Stimulated activated CD4-positive, alpha-beta T cell treated with anti-CD3 and anti-CD28 coated beads, Interleukin-4, amount 100 ng/mL, for 48 hours (primary cell): ENCODE results near the gene NAV2.

Experiments
- DNase-seq, 2 donors: peaks; one replicate each; pipeline ENCODE4 v3.0.0-alpha.2; 2020; ENCODE audit warnings: low read depth in 2 of 2

NAV2 gene, protein sequence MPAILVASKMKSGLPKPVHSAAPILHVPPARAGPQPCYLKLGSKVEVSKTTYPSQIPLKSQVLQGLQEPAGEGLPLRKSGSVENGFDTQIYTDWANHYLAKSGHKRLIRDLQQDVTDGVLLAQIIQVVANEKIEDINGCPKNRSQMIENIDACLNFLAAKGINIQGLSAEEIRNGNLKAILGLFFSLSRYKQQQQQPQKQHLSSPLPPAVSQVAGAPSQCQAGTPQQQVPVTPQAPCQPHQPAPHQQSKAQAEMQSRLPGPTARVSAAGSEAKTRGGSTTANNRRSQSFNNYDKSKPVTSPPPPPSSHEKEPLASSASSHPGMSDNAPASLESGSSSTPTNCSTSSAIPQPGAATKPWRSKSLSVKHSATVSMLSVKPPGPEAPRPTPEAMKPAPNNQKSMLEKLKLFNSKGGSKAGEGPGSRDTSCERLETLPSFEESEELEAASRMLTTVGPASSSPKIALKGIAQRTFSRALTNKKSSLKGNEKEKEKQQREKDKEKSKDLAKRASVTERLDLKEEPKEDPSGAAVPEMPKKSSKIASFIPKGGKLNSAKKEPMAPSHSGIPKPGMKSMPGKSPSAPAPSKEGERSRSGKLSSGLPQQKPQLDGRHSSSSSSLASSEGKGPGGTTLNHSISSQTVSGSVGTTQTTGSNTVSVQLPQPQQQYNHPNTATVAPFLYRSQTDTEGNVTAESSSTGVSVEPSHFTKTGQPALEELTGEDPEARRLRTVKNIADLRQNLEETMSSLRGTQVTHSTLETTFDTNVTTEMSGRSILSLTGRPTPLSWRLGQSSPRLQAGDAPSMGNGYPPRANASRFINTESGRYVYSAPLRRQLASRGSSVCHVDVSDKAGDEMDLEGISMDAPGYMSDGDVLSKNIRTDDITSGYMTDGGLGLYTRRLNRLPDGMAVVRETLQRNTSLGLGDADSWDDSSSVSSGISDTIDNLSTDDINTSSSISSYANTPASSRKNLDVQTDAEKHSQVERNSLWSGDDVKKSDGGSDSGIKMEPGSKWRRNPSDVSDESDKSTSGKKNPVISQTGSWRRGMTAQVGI (N-terminal part only)

DNA sequence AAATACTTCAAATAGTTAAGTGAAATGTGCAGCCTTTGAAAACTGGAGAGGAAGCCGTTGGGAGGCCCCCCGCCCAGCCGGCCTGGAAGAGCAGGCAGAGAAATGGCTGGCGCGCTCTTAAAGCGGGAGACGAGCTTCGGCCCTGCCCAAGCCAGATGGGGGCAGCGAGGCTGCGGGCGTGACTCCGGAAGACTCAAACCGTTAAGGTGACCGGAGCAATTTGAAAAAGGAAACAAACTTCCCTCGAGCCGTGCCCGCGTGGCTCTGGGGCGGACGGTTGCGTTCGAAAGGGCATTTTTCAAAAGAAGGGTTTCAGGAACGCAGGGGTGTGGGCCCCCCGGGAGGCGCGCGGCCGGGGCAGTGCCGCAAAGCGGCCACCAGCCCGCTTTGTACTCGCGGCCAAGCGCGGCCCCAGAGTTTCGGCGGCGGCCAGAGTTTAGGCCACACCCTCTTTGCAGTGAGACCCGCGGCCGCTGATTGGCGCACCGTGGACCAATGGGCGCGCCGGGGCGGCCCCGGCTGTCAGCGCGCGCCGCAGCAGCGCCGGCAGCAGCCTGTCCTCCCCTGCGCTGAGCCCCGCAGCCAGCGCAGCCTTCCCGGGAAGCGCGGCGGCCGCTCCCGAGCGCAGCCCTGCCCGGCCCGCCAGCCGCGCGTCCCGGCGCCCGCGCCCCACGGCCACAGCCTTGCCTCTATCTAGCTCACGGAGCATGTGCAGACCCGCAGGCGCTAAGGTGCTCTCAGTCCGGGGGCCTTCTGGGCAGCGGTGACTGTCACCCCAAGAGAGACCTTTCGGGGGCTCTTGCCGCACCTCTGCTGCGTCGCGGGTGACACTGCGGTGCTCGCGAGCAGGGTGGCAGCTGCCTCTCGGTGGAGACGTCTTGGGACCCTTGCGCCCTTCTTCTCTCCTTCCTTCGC is at the start of gene NAV2:
NAV2 (plus strand) TSS at position 557 of the 915 bp plus-strand sequence. CDS start 859 bp downstream, outside the sequence.
- DNase-seq, result peak; percentile 52 to 68

DNA sequence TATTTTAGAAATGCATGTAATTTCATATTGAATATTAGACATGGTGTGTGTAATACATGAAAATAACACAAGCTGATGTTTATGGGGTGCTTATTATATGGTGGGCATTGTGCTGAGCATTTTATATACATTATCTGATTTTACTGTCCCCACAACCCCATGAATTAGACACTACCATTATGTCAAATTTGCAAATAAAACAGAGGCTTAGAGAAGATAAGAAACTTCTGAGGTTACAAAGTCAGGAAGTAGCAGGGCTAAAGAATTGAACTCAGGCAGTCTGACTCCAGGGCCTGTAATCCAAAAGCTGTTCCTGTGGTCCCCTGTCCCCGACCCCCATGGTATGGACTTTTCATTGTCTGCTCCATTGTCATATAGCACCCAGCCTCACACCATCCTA is 49.4 kb upstream of the NAV2 start:
- no peak for DNase-seq

DNA sequence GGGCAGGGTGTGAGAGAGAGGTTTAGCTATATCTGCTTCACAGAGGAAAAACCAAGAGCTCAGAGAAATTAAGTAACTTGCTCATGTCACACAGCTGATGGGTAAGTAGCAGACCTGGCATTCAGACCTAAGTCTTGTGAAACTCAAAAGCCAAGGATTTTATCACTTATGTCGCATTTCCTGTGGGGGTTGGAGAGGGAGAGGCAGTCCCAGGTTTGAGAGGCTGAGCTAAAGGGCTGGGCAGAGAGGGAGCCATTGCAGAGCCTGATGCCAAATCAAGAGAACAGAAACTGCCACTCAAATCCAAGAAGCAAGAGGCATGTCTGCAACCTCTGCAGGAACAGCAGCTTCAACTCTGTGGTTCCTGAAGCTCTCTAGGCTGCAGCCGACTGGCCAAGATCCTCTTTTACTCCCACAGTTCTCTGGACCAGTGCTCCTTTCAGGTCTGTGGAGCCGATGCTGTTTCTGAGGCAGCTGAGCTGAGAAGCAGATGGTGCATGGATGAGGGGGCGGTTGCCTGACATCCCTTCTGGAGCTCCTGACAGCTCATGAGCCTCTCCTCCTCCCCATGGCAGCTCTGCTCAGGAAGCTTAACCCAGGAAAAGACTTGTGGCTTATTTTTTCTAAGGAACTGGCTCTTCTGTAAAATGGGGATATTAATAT is 47.6 kb upstream of the NAV2 start:
- no peak for DNase-seq

DNA sequence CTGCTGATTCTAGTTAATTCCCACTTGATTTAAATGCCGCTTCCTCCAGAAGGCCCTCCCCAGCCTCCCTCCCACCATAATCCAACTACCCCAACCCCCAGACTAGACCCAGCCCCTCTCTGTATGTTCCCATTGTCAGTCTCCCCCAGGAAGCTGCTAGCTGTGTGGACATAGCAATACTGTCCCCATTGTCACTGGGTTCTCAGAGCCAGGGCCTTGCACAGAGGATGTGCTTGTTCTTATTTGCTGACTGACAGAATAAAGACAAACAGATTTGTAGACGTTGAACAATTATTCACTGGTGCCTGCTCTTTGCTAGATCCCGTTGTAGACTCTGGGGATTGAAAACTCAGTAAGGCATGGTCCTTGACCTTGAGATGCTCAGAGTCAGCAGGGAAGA is 45.7 kb upstream of the NAV2 start:
- no peak for DNase-seq

DNA sequence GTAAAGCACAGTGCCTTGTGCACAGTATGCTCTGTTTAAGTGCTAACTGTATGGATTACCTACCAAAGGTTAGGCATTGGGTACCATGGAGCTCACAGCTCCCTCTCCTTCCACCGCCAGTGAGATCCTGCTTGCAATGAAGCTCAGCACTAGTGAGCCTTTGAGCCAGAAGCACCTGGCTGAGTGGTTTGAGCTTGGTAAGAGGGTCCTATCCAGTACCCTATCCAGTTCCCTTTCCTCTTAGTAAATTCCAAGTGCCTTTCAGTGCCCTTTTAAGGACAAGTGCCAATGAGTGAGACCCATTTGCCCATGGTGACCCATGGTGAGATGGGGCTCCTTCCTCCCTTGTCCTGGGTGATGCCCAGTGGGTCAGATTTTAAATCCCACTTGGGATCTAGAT is 43.1 kb upstream of the NAV2 start:
- no peak for DNase-seq

DNA sequence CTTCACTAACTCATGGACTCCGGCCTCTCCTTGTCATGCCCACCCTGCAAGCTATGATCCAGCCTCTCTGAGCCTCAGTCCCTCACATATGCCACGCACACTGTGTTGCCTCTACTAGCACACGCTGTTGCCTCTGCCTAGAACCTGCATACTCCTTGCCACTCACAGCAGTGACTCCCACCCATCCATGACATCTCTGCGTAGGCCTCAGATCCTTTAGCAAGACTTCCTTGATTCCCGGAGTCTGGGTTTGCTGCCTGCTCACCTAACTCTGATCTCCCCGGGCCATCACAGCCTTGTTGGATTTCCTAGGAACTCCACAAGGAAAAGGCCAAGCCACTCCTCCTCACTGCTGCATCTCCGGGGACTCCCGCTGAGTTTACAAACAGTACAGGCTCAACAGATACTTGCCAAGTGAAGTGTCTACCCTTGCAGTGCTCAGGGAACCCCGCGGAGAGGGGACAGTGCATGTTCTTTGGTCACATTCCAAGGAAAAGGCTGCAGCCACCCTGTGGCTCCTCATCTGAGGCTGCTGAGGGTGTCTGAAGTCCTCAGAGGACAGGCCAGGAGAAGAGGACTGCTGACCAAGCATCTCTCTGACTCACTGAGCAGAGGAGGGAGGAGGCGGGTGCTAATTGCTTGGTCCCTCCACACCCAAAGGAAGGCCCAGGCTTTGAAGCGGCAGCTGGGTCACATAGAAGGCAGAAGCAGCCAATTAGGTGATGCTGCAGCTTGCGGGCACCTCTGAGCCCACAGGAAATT is 42.4 kb upstream of the NAV2 start:
- DNase-seq, result no peak

DNA sequence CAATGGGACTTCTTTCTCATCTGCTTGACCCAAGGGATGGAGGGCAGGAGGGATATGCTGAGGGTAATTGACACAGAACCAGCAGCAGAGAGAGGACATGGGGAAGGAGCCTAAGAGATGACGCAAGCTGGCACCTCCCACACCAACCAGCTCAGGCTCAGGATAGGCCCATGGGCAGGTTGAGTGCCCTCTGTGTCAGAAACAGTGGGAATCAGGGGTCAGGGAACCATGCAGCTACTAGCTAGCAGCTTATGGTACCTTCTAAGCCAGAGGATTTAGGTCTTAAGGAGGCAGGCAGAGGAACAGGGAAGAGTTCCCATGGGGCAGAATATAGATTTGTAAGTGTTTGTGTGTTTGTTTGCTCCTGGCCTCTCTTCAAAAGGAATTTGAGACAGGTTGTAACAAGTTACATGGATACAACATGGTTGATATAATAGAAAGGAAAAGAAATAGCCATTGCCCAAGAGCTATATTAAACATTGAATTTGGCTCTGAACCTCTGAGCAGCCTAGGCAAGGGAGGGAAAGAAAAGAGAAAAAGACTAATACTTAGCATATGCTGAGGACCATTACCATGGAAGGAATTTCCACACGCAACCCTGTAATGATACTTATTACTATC is 39.9 kb upstream of the NAV2 start:
- DNase-seq, result no peak

DNA sequence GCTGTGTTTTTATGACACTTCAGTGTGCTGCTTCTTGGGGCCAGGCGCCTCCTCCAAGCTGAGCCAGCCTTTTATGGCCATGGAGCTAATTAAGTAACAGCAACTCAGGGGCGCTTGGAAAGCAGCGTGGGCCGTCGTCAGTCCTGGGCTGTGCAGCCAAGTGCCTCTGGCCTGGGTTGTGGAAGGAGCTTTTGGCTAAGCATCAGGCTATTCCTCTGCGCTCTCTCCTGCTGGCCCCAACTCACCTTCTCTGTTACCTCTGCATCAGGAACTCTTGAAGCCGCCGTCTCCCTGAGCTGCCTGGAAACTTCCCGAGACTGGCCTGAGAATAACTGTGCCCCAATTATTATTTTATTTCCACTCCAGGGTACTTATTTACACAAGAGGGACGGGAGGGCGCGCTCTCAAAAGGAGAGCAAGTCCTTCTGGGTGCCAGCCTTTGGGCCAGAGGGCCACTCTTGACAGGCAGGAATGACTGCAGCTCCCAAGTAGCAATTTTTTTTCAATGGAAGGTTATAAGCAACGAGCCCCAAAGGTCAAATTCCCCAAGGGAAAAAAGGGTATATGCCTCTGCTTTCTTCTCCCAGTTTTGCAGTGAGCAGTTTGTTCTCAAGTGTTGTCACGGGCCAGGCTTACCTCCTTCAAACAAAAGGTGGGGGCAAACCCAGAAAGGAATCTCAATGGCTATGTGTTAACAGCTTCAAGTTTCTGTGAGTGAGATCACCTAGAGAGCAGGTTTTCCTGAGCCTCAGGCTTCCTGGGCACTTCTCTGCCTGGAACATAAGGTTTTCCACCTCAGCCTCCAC is 38.5 kb upstream of the NAV2 start:
- DNase-seq, result no peak

DNA sequence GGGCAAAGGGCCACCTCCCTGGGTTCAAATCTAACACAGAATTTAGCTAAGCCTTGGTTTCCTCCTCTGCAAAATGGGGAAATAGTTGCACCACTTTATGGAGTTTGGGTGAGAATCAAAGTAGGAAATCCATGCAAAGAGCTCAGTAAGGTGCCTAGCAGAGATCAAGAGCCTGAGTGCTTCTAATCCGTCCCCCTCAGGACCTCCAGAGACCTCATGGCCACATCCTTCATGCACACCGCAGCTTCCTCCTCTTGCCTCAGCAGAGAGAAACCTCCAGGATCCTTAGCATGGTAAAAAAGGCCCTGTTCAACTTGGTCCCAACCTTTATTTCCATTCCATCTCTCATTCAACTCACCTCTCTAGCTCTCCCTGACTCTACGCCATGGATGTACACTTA is 37.8 kb upstream of the NAV2 start:
- DNase-seq, result no peak

DNA sequence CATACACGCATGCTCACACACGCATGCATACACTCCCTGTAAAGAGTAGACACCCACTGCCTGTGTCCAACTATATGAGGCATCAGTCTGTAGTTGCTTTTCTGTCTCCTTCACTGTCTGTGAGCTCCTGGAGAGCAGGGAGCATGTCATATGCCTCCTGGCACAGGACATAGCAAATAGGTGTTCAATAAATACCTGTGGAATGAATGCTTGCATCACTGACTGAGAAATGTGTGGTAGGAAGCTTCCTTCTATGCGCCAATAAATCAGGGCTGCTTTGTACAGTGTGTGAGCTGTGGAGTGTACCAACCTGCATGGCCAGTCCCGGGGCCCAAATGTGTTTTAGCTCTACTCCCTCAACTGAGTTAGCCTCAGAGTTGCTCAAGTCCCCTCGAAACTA is 37.2 kb upstream of the NAV2 start:
- no peak for DNase-seq

DNA sequence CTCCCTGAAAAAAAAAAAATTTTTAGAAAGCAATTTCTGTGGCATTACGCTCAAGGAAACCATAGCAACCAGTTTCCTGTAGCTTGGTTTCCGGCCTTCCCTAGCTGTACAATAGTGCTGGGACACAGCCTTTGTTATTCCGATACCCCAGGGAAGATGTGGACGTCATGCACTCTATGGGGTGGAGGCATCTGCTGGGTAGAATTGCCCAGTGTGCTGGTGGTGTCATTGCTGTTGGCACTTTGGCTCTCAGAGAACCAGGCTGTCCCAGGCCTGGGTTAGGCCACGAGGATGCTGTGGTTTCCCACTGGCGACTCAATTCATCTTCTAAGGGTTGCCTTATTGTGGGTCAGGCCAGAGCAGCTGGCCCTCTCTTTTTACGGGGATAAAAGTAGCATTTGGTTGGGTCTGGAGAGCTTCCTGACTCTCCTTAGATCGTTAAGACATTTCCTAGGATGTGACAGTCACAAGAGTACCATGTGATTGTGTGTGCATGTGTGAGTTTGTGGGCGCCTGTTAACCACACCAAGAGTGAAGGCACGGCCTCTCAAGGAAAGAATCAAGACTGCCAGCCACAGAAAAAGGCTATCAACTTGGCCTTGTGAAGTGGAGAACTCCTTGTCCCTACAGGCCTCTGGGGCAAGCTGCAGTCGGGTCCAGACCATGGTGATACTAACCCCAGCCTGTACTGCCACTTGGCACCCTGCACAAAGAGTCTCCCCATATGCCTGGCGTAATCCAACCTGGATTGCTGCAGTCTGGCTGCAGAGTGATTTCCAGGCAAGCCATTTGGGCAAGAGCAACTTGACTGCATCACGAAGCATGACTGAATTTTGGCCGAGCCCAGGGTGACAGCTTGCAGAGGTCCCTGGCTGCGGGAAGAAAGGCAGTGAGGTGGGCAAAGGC is 35.9 kb upstream of the NAV2 start:
- no peak for DNase-seq

DNA sequence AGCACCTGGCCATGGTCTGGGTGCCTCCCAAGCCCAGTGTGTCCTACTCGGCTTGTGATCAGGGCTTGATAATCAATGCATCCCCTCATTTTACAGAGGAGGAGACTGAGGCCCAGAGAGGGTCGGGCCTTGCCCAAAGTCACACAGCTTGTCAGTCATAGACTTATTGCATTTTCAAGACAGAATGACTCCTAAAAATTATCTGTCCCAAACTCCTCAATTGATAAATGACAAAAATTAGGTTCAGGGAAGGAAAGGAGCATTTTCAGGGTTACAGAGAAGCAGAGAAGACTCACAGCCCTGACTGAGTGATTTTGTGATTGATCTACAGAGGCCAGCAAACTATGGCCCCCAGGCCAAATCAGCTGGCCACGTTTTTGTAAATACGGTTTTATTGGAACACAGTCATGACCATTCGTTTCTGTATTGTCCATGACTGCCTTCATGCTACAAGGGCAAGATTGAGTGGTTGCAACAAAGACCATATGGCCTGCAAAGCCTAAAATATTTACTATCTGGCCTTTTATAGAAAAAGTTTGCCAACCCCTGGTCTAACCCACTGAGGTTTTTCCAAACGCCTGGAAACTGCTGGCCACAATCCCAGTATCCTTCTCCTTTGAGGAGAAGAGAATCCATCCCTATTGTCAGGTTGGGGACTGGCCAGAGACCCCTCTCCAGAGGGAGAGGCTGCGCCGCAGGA is 35.1 kb upstream of the NAV2 start:
- no peak for DNase-seq

DNA sequence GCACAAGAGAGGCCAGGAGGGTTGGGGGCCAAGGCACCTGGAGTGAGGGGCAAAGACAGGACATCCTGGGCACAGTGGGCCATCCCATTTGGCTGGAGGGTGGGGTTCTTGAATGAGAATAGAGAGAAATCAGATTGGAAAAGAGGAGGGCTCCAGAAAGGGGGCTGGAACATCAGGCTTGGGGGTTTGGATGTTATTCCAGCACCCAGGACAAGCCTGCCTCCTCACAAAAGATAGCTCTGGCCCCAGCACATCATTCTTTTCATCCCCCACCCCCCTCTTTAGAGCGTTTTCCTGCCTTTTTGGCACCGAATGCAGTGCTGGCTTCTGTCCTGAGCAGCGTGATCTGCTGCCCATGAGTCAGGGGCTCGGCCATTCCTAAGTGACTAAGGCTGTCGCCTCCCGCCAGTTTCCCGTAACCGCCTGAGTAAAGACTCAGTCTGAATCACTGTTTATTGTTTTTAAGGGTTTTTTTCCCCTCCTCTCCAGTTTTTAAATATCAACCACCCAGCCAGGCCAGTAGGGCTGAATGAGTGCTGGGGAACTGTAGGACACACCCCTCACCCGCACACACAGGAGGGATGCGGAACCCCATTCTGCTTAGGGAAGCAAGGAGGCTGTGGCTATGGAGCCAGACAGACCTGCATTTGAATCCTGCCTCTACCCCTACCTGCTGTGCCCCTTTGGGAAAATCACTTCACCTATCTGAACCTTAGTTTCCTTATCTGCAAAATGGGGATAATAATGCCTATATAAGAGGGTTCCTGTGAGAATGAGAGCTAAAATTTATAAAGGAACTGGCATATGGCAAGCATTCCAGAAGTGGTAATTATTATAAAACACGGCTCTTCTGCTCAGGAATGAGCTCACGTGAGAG is 32.4 kb upstream of the NAV2 start:
- no peak for DNase-seq

DNA sequence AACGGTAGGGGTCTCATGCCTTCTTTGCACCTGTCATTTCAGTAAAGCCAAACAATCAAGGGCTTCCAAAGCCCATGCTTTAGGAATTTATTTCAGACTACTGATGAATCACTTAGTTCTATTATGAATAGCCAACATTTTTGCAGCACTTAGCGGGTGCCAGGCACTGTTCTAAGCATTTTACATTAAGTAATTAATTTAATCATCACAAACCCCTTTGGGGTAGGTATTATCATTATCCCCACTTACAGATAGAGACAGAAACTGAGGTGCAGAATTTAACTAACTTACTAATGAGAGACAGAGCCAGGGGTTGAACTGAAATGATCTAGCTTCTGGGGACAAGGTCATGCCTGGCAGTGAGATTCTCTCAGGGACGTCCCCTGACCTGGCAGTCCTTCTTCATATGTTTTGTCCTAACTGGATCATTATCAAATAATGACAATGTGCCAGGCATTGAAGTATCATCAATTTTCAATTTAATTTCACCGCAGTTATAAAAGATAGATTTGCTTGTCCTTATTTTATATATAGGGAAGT is 31.7 kb upstream of the NAV2 start:
- no peak for DNase-seq

DNA sequence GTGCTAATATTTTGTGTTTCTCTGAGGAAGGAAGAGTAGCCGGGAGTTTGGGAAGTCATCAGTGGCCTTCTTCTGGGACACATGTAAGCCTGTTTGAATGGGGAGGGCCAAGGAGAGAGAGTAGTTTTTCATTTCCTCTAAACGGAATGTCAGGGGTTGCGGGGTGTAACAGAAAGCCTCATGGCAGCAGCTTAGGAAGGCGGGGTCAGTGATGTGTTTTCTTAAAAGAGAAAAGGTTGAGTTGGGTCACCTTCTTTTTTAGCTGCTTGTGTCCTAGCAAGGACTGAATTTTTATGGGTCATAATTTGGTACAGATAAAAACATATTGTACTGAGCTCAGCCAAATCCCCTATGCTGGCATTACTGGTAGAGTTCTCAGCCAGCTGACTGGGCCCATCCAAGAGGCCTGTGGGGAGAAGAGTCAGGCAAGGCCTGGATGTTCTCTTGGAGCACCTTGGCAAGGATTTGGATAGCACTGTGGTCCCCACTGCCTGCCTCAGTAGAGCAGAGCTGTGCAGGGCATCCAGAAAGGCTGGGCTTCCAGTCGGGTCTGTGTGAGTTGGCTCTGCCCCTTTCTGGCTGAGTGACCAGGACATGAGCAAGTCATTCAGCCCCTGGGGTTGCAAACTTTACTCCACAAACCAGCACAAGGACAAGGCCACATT is 29.4 kb upstream of the NAV2 start:
- DNase-seq, result no peak
